Mesenteric fat pad (tissue), 1 donor: ENCODE results near the gene ATG2B. TPM values are rescaled to one million over a fixed set of nuclear protein-coding genes. Genes with fewer than 3 reads are reported as not detected.
"Not testable (repeated sequence)": the region's sequence is repeated elsewhere in the genome, so short reads cannot be mapped to it uniquely, and the experiment has no call there.

Experiments used
- DNase-seq: peaks from one replicate; pipeline ENCODE4 v3.0.0-alpha.2; 2020; ENCODE audit warnings: low spot score
- total RNA-seq: library from RNA; stranded (reverse); fragmentation: NEBNext Ultra II Directional; extraction: Animal tissue kit (Norgen Biotek cat#: 25700); gene quantifications from one replicate; pipeline ENCODE4 v1.2.1, GENCODE V29; 2021
- donor health status: DM: yes; HTN: yes; CAD: no.

The ATG2B gene
- total RNA-seq, 1 donor from 2014 or later, result 21.3 TPM

DNA sequence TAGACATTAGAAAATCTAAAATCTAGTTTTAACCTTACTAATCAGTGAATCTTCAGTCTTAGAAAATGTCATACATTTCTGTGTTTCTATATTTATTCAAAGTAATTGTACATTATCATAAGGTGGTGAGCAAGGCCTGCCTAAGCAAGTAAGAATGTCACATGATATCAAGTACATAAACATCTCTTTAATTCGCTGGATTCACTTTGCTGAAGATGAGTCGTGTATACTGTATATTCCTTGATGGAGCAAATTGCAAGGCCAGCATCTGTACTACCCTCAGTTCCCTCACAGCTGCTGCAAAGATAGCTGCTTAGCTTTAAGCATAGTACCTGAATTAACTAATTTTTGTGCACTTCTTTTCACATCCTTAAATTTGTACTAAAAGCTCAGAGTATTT lies 20.3 kb upstream of the ATG2B start:
- DNase-seq, result no peak

DNA sequence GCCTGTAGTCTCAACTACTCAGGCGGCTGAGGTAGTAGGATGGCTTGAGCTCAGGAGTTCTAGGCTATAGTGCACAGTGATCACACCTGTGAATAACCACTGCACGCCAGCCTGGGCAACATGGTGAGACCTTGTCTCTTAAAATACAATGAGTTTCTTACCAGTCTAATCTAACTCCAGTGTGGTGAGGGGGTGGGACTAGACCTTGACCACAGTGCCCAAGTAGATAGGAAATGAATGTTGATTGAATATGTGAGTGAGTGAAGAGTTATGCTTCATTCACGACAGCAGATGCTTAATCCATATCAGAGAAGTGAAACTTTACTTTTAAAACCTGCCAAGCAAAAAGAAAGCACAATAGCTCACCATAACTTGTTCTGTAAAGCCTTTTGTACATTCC lies 17.6 kb upstream of the ATG2B start:
- DNase-seq, result no peak

DNA sequence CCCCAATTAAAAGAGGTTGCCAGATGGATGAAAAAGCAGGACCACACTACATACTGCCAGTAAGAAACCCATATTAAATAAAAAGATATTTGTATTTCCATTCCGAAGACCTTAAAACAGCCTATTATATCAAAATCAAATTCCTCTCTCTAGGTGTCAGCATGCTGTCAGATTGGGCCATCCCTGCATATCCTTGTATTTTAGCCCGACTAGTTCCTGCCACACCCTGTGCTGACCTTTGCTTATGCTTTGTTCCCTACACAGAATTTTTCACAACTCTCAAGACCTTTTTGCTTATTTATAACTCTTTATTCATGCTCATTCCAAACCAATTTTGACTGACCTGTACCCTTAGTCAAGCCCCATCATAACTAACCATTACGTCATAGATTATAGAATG lies 13.0 kb upstream of the ATG2B start:
- no peak for DNase-seq

DNA sequence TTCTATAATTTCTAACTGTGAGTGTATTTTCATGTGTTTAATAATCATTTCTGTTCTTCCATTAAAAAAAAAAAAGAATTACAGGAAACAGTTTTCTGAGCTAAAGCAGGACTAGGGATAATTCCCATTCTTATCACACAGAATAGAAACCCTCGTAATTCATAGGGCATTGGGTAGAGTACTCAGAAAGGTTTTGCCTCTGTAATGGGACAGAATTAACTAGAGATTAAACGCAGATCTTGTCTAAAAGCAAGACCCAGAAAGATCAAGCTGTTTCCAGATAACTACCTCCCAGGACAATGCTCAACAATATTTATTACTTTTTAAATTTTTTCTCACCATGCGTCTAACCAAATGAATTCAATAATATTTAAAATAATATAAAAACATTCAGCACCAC lies 10.4 kb upstream of the ATG2B start:
- DNase-seq, result no peak

DNA sequence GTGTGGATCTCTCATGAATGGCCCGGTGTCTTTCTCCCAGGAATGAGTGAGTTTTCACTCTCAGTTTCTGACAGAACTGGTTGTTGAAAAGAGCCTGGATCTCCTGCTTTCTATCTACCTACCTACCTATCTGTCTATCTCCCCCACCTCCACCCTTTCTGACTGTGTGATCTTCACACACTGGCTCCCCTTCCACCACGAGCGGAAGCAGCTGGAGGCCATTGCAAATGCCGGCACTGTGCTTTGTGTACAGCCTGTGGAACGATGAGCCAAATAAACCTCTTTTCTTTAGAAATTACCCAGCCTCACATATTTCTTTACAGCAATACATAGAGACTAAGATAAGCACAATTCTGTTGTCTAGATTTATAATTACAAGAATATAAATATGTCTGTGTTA lies 7.4 kb upstream of the ATG2B start:
- DNase-seq, result no peak

DNA sequence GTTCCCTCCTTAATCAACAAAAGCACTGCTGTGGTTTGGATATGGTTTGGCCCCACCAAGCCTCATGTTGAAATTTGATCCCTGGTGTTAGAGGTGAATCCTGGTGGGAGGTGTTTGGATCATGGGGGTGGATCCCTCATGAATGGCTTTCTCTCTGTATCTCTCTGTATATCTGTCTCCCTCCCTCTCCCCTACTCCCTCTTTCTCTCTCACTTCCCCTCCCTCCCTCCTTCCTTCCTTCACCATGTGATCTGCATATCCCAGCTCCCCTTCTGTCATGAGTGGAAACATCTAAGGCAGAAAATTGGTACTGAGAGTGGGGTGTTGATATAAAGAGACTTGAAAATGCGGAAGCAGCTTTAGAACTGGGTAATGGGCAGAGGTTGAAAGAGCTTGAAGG lies 5.4 kb upstream of the ATG2B start:
- no peak for DNase-seq

DNA sequence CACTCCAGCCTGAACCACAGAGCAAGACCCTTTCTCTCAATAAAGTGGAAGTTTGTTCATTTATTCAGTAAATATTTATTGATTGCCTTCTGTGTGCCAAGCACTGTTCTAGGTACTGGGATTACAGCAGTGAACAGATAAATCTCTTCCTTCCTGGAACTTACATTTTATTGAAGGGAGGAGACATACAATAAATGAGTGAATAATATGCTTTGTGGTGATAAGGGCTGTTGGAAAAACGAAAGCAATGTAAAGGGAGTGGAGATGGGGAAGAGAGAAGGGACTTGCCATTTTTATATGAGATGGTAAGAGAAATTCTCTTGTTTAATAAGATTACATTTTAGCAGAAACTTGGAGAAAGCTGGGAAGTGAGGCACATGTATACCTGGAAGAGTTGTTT lies 1.8 kb upstream of the ATG2B start:
- no peak for DNase-seq

DNA sequence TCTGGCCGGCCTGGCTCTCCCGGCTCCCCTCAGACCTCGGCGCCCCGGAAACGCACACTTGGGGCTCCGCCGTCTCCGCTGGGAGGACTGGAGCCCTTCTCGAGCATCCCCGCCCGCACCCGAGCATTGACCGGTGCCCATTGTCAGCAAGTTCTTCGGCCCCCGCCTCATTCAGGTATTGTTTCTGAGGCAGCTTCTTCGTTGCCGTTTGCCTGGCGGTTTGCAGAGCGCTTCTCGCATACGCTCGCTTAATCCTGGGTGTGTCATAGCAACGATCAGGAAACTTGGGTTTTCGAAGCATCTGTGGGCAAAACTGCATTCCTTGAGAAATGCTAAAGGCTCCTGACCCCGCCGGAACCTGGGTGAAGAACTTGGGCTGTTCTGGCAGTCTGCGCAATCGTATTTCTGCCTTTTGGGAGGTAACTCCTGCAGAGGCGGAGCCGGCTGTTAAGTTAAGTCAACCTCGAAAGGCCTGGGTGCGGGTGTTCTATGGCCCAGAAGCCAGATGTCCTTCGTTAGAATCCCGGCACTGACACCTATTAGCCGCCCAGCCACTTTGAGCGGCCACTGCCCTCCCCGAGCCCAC lies 703 bp upstream of the ATG2B start:
- no peak for DNase-seq

DNA sequence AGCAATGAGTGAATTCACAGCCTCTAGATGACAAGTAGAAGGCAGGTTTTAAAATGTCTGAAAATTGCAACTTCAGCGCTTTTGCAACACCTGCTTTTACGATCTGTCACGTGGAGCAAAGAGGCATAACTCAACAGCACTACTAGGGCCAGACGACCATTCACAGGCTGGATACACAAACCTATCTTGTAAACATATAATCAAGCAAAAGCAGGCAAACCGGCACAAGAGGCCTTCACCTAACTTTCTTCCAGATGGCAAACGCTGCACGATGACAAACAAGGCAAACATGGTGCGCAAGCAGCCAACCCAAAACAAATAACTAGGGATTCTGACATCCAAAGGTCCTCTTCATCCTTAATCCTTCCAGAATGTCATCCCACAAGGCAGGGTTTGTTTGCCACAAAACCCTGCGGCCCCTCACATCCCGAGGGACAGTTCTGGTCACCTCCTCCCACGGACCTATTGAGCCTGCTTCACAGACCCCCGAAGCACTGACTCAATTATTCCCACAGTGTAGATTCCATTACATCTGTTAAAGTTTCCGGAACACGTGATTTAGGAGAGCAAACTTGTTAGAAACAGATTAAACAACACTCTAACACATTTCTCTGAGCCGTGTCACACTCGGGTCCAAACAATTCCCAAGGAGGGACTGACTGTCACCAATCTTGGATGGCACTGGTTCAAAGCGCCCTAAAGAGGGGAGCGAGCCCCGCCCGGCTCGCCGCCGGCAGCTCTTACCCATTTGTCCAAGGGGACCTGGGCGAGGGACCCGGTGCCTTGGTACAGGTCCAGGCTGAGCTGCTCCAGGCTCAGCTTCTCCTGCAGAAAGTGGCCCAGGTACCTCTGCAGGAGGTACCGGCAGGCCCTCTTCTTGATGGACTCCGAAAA lies 823 bp downstream of the ATG2B start:
- no peak for DNase-seq

DNA sequence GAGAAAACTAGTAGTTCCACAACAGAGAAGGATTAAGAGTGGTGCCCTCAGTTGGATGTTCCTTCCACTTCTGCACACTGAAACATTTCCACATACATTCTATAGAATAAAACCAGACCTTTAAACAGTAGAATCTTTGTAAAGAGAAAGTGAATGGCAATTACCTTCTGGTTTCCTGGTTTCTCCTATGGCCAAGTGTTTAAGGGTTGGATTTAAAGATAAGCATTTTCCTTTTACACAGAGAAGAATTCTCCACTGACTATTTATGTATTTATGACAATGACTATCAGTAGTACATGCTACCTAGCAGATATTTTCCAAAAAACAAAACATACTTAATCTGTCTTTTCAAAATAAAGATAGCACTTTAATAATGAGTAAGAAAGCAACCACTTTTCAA lies 3.2 kb downstream of the ATG2B start:
- no peak for DNase-seq

DNA sequence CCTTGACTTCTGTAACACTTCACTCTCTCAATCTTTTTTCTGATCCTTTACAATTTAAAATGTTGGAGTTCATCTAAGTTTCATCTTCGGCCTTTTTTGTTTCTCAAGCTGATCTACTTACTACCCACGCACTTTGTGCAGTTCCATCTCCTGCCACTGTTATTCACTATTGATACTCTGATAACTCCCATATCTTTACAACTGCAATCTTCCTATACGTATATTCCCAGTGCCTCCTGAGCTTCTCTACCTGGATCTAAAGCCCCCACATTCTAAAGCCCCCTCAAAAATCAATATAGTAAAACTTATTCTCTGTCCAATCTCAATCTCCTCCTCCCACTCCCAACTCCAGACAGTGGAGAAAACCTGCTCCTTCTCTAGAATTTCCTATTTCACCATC lies 5.9 kb downstream of the ATG2B start:
- no peak for DNase-seq

DNA sequence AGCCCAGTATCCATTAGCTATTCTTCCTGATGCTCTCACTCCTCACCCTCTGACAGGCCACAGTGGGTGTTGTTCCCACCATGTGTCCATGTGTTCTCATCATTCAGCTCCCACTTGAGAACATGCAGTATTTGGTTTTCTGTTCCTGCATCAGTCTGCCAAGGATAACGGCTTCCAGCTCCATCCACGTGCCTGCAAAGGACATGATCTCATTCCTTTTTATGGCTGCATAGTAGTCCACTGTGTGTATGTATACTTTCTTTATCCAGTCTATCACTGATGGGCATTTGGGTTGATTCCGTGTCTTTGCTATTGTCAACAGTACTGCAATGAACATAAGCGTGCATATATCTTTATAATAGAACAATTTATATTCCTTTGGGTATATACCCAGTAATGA lies 8.9 kb downstream of the ATG2B start:
- DNase-seq, result no peak

DNA sequence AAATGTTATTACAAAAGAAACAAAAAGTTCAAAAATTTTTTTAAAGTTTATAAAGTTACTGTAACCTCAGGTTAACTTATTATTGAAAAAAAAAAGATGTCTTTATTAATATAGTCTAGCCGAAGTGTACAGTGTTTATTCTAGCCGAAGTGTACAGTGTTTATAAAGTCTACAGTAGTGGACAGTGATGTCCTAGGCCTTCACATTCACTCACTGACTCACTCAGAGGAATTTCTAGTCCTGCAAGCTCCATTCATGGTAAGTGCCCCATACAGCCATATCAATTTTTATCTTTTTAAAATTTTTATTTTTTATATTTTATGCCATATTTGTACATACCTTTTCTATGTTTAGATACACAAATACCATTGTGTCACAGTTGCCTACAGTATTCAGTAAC lies 10.4 kb downstream of the ATG2B start:
- DNase-seq, result no peak

DNA sequence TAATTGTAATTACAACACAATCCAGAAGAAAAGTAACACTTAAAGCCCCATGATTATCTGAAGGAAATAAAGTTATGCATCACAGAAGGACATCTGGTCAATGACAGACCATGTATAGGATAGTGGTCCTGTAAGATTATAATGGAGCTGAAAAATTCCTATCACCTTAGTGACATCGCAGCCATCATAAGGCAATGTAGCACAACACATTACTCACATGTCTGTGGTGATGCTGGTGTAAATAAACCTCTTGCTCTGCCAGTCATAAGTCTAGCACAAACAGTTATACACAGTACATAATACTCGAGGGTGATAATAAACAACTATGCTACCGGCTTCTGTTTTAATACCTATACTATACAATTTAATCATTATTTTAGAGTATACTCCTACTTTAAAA lies 11.2 kb downstream of the ATG2B start:
- no peak for DNase-seq

DNA sequence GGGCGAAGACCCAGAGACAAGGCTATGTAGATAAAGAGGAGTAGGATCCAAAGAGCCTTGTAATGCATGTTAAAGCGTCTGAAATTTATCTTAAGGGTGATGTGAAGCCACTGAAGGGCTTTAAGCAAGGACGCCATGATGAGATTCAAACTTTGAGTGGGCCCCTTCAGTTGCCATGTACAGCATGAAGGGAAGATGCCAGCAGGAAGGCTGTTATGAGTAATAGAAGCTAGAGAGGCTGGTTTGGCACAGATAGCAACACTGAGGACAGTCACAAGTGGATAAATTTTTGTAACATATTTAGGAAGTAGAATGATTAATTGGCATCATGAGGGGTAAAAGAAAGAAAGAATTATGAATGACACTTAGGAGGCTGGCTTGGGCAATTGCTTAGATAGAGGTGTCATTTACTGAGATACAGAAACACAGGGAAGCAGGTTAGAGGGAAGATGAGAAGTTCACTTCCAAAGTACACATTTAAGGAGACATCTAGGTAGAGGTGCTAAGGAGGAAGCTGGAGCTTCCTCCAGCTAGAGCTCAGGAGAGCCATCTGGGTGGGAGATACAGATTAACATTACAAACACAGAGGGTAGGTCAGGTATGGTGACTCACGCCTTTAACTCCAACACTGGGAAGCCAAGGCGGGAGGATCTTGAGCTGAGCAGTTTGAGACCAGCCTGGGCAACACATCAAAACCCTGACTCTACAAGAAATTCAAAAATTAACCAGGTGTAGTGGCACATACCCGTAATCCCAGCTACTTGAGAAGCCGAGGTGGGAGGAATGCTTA lies 13.7 kb downstream of the ATG2B start:
- no peak for DNase-seq

DNA sequence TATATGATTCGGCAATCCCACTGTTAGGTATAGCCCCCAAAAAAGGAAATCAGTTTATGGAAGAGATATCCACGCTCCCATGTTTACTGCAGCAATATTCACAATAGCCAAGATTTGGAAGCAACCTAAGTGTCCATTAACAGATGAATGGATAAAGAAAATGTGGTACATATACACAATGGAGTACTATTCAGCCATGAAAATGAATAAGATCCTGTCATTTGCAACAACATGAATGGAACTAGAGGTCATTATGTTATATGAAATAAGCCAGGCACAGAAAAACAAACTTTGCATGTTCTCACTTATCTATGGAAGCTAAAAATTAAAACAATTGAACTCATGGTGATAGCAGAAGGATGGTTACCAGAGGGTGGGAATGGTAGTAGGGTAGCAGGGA lies 15.2 kb downstream of the ATG2B start:
- not testable (repeated sequence) for DNase-seq

DNA sequence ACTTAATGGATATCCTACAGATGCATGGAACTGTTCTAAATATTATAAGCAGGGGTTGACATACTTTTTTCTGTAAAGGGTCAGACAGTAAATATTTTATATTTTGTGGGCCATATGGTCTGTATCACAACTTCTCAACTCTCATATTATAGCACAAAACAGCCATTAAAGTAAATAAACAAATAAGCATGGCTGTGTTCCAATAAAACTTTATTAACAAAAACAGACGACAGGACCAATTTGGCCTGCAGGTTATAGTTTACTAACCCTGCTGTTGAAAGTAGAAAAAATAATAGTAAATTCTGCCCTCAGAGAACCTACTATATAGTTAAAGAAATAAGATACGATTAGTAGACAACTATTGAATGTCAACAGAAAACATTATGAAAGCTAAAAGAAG lies 17.5 kb downstream of the ATG2B start:
- no peak for DNase-seq

DNA sequence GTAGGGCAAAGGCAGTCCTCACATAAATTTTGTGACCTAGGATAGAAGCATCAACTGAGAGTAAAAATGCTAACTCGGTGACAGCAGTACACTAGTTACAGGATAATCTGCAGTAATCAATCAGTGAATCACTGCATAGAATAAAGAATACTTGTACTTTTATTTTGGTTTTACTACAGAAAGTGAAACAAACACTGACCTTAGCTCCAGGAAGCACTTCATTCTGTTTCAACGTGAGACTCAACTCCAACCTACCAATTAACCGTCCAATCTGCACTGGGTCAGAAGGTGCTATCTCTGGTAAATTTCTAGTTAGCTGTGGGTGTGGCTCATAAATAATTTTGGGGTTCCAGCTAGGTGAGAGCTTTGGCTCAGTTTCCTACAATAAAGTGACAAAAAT lies 21.8 kb downstream of the ATG2B start:
- no peak for DNase-seq

DNA sequence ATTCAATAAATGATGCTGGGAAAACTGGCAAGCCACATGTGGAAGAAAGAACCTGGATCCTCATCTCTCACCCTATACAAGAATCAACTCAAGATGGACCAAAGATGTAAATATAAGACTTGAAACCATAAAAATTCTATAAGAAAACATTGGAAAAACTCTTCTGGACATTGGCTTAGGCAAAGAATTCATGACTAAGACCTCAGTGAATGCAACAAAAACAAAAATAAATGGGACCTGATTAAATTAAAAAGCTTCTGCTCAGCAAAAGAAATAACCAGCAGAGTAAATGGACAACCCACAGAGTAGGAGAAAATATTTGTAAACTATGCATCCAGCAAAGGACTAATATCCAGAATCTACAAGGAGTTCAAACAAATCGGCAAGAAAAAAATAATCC lies 24.6 kb downstream of the ATG2B start:
- no peak for DNase-seq

DNA sequence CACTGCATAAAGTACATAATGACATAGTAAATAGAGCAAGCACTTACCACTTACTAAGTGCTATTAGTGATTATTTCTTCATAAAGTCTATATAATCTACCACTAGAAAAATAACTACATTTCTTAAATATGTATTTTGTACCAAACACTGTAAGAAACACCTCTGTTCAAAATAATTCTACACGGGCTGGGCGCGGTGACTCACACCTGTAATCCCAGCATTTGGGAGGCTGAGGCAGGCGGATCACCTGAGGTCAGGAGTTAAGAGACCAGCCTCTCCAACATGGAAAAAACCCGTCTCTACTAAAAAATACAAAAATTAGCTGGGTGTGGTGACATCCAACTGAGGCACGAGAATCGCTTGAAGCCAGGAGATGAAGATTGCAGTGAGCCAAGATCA lies 38.9 kb downstream of the ATG2B start:
- no peak for DNase-seq

DNA sequence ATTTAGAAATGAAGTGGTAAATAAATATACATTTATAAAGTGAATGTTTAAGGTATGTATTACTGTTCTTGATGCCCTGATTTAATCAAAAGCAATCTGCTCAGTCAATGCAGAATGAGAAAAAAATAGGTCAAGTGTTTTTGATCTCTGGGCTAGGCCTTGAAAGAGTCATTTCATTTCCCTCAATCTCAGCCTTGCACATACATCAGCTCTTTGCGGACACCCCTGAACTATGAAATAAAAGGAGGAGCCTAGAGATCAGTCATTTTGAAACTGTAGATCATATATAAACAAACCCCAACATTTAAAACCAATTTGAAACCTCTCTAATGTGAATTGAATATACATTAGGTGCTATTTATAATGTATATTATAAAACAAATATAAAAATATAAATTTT lies 42.5 kb downstream of the ATG2B start:
- no peak for DNase-seq

DNA sequence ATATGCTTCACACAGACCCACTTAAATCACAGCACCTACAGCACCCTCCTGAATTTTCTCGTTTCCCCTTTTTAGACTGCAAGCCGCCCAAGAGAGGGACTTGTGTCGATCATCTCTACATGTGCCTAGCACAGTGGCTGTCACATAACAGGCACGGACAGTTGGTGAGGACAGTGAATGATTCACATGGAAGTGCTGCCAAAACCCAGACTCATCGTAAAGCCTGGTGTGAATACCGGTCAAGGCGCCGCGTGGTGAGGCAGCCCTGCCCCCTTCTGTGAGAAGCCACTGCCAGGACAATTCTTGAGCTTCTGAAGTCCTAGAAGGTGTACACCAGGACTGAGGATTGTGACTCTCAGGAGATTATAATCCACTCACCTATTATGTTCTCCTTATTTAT lies 44.3 kb downstream of the ATG2B start:
- no peak for DNase-seq
